K562 (cell line): ENCODE data around the gene H2BK1. TPM values are rescaled to one million over a fixed set of nuclear protein-coding genes. Genes with fewer than 3 reads are reported as not detected.
A peak's percentile ranks its signal among the peaks of the same experiment; 100 is the strongest.

Experiments used
- ATAC-seq: fragments of 200-7000 bp; cut with Tn5 transposase; 3 replicates; pipeline ENCODE4 v1.9.1; 2020; ENCODE audit warnings: moderate library complexity
- BruUV-seq: library from RNA; stranded (reverse); fragments of 400-500 nt; replicated peaks from 2 replicates; lab custom pipeline; 2021; lab: Mats Ljungman, UMichigan
- CTCF ChIA-PET: fragments of 300-600 bp; formaldehyde crosslinking; extraction: SDS; loops from one replicate; lab custom pipeline; 2021; ENCODE audit warnings: low intra/inter-chr PET ratio; lab: Yijun Ruan, JAX
- POLR2A ChIA-PET: fragments of 300-600, 350-650 bp; sonication (Branson Sonifier 250); formaldehyde crosslinking; extraction: SDS; loops from one replicate; lab custom pipeline; 2021; ENCODE audit warnings: antibody characterized with exemption, inconsistent platforms; lab: Yijun Ruan, JAX
- DNase-seq, 4 experiments: peaks; one replicate each; pipeline versions ENCODE4 v3.0.0 to v3.0.0-alpha.2; 2011 to 2018; ENCODE audit warnings: low spot score in 3 of 4, mixed read lengths in 3 of 4; ENCODE audit errors: extremely low read depth in 1 of 4
- FAIRE-seq: peaks from 2 replicates; lab custom pipeline; 2011; peaks lifted over from hg19 to GRCh38; lab: Jason Lieb, UNC
- H2AFZ ChIP-seq: 2 replicates; pipeline ENCODE4 v1.6.0; 2011; ENCODE audit warnings: low read depth, low read length, control low read depth, inconsistent platforms
- H3K27ac ChIP-seq: fragments of 200-600 bp; 3 replicates; pipeline ENCODE4 v1.8.0; 2011; ENCODE audit warnings: low read depth, mild to moderate bottlenecking, control low read depth, inconsistent platforms, low read length, moderate library complexity, mixed read lengths; ENCODE audit errors: extremely low read depth
- H3K27me3 ChIP-seq, 2 experiments: fragments of 300-600 bp in 1 of 2; 2 replicates in 1 of 2; 3 replicates in 1 of 2; pipeline versions ENCODE4 v1.6.0 to v1.8.0; 2011; ENCODE audit warnings: inconsistent platforms in 2 of 2, low read length in 2 of 2, mild to moderate bottlenecking in 1 of 2, mixed read lengths in 1 of 2, moderate library complexity in 1 of 2; ENCODE audit not compliant: control insufficient read depth in 2 of 2, insufficient read depth in 2 of 2
- H3K36me3 ChIP-seq: fragments of 300-600 bp; 3 replicates; pipeline ENCODE4 v1.8.0; 2011; ENCODE audit warnings: mild to moderate bottlenecking, low read length, inconsistent platforms; ENCODE audit not compliant: control insufficient read depth, insufficient read depth
- H3K4me1 ChIP-seq, 2 experiments: fragments of 200-600 bp in 1 of 2; replicated peaks in 1 of 2; 2 replicates in 1 of 2; 3 replicates in 1 of 2; pipeline versions ENCODE4 v1.5.1 to v1.8.0; 2011; ENCODE audit warnings: inconsistent platforms in 2 of 2, low read length in 2 of 2, mild to moderate bottlenecking in 1 of 2, mixed read lengths in 1 of 2, moderate library complexity in 1 of 2; ENCODE audit not compliant: control insufficient read depth in 2 of 2, insufficient read depth in 2 of 2
- H3K4me2 ChIP-seq: 2 replicates; pipeline ENCODE4 v1.6.1; 2011; ENCODE audit warnings: low read length, control low read depth, inconsistent platforms, mixed read lengths; ENCODE audit not compliant: insufficient read depth
- H3K4me3 ChIP-seq: fragments of 200-600 bp; sonication (generic), shearing (Covaris generic); 2 replicates; pipeline ENCODE4 v1.5.1; 2016; ENCODE audit warnings: control low read depth, inconsistent platforms
- H3K79me2 ChIP-seq: fragments of 200-600 bp; 3 replicates; pipeline ENCODE4 v1.8.0; 2011; ENCODE audit warnings: low read length, inconsistent platforms; ENCODE audit not compliant: control insufficient read depth, insufficient read depth
- H3K9ac ChIP-seq, 2 experiments: 2 replicates each; pipeline versions ENCODE4 v1.6.0 to v1.6.1; 2011; ENCODE audit warnings: low read depth in 2 of 2, low read length in 2 of 2, control low read depth in 1 of 2, inconsistent platforms in 1 of 2, mild to moderate bottlenecking in 1 of 2, mixed read lengths in 1 of 2; ENCODE audit not compliant: insufficient read depth in 1 of 2
- H3K9me1 ChIP-seq: one replicate; pipeline ENCODE4 v1.6.0; 2011; ENCODE audit warnings: inconsistent platforms, mild to moderate bottlenecking, low read length, moderate library complexity; ENCODE audit not compliant: control insufficient read depth, insufficient read depth
- H3K9me3 ChIP-seq: replicated peaks from 2 replicates; pipeline ENCODE4 v1.5.1; 2011; ENCODE audit warnings: low read depth, low read length, inconsistent platforms; ENCODE audit not compliant: control insufficient read depth, insufficient read depth
- H4K20me1 ChIP-seq: replicated peaks from 2 replicates; pipeline ENCODE4 v1.6.1; 2011; ENCODE audit warnings: low read length, inconsistent platforms, mixed read lengths; ENCODE audit not compliant: control insufficient read depth, insufficient read depth
- ADNP ChIP-seq: fragments of 200-800 bp; sonication (Bioruptor generic); IDR thresholded peaks from 2 replicates; pipeline ENCODE4 v1.6.1; 2016; ENCODE audit warnings: missing genetic modification characterization, missing compliant biosample characterization
- POLR2B ChIP-seq: fragments of 450-650 bp; IDR thresholded peaks from 2 replicates; pipeline ENCODE4 v1.6.1; 2018; ENCODE audit warnings: low read depth; ENCODE audit not compliant: partially characterized antibody
- VEZF1 ChIP-seq: fragments of 200-800 bp; sonication (Bioruptor generic); IDR thresholded peaks from 2 replicates; pipeline ENCODE4 v1.6.1; 2017; ENCODE audit warnings: missing genetic modification characterization, missing compliant biosample characterization
- WGBS: fragments of 100-300 bp; shearing (Covaris generic); methylation state at CpG from one replicate; pipeline ENCODE4 v1.1.6; 2016; ENCODE audit warnings: low coverage, mixed read lengths; ENCODE audit not compliant: insufficient coverage; ENCODE audit errors: missing lambda C conversion rate; 5-methylcytosine and 5-hydroxymethylcytosine counted together
- in situ Hi-C: fragments of 300-500 bp; cut with MboI; formaldehyde crosslinking; loops from 4 replicates; pipeline ENCODE4 v1.15.0; 2018; ENCODE audit warnings: inconsistent platforms, mixed read lengths
- intact Hi-C: fragments of 100-400 bp; cut with micrococcal nuclease; formaldehyde crosslinking; loops from 2 replicates; pipeline ENCODE4 v1.14.2; 2022
- polyA plus RNA-seq, 8 experiments: library from polyadenylated mRNA; depleted of rRNA in 4 of 8; stranded (reverse) in 5 of 8; unstranded in 3 of 8; fragments of >200 nt; fragmentation: Nextera tagmentation in 2 of 8; fragmentation: Illumina TruSeq in 1 of 8; extraction: Ambion mirVana in 2 of 8; extraction: Trizol in 1 of 8; gene quantifications; 2 replicates each; pipeline versions ENCODE4 v1.2.1 to v1.2.3, GENCODE V29; 2011 to 2014; ENCODE audit warnings: inconsistent platforms in 1 of 8, missing spikeins in 1 of 8
- total RNA-seq, 7 experiments: library from RNA; depleted of rRNA in 6 of 7; stranded (reverse); fragments of >200 nt in 6 of 7; fragmentation: Illumina TruSeq in 2 of 7; extraction: Trizol in 2 of 7; gene quantifications; 2 replicates each; pipeline versions ENCODE4 v1.2.1 to v1.2.3, GENCODE V29; 2011 to 2021; ENCODE audit warnings: low replicate concordance in 1 of 7
- TF ChIP-seq, protein P1 (sequence below): sonication (generic); formaldehyde crosslinking; IDR thresholded peaks from 2 replicates; pipeline ENCODE4 v1.5.0; 2020; ENCODE audit warnings: missing genetic modification reagents

H2BK1 gene
- total and polyA plus RNA-seq, 9 of the 15 experiments (the other 6 are each of a cell fraction or from before 2014, with no cell fraction given) = not detected

DNA sequence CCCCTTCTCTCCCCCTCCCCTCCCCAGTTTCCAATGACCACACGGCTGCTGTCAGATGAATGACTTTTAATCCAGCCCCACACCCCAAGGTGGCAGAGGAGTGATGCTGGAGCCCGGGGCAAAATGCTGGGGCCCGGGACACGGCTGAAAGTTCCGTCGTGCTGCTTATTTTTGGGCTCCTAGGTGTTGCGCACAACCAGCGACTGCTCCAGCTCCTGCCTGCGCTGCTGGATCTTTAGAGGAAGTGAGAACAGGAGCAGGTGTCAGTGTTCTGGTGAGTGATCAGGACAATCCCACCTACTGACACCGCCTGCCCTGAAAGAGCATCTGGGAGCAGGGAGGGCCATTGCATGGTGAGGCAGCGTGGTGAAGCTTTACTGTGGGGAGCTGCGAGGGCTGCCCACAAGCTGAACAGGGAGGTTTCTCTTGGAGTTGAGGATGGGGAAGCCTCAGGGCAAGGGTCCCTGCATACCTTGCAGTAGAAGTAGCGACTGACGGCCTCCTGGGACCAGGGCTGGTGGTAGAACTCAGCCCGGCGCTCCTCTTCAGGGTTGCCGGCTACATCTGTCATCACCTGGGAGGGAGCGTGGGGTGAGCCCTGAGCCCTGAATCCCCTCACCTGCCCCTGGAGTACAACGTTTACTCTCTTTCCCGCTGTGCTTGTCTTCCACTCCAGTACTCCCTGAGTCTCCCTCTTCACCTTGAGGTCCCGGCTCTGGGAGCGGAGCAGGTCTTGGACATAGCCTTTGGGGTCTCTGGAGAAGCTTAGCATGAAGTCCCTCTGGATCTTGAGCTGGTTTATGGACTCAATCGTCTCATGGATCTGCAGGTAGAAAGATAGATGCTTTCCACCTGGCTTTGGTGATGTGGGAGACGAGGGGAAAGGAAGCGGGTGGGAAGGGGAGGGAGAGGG, 28.9 kb upstream of the H2BK1 start (continued):
- TF ChIP-seq, protein P1, sequence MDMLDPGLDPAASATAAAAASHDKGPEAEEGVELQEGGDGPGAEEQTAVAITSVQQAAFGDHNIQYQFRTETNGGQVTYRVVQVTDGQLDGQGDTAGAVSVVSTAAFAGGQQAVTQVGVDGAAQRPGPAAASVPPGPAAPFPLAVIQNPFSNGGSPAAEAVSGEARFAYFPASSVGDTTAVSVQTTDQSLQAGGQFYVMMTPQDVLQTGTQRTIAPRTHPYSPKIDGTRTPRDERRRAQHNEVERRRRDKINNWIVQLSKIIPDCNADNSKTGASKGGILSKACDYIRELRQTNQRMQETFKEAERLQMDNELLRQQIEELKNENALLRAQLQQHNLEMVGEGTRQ (CRISPR knock-in tag) = no peak
- TF ChIP-seq POLR2B = peak; percentile 31

GRCh38 chr7:151238190-151238810, 28.0 kb upstream of the H2BK1 start:
- Histone ChIP-seq H4K20me1 (peaks cover 62% of the 10 kb centered on the region), H3K4me1 (peaks cover 17 to 37% of the 10 kb centered on the region in 2 experiments; a peak in 4 of 5 replicates), H2AFZ (no peak overlapping the region), H3K27me3 (0 out of 5 replicates have a peak, but pooled peaks cover 0 to 4% of the 10 kb centered on the region in 2 experiments), H3K27ac (no peak overlapping the region), H3K9ac (no peak overlapping the region), H3K4me3 (no peak overlapping the region), H3K9me3 (no peaks in the 10 kb centered on the region), H3K79me2 (peaks cover 16% of the 10 kb centered on the region), H3K36me3 (peaks cover 42% of the 10 kb centered on the region; the same call in 2 of the 3 replicates), H3K4me2 (no peak overlapping the region), H3K9me1 (peaks cover 4% of the 10 kb centered on the region)
- intact Hi-C loops = no loop called here
- ChIA-PET CTCF (no interaction called here), POLR2A (interaction anchor here (0.6 to 3.8 kb wide), 5 partner anchors 8 to 22 kb away, joined by 3 to 36 read pairs (median 8); partner anchors contain the start of gene ABCF2)
- FAIRE-seq = no peak
- in situ Hi-C loops = no loop called here
- no TSS peak for BruUV-seq
- no peak for TF ChIP-seq ADNP (tag)
- TF ChIP-seq VEZF1 (CRISPR knock-in tag) = peak; percentile 33; the same call in 1 of the 2 replicates
- no peak for DNase-seq
- WGBS = 83% methylated on average over 16 of the region's 17 CpGs
- ATAC-seq = no peak
